SU-DHL-6 (cell line): Measurements from ENCODE around the gene EVI5L.

Experiments used
- H2AFZ ChIP-seq: fragments of 200-600 bp; sonication (generic); 2 replicates; pipeline ENCODE4 v1.6.1; 2014; ENCODE audit warnings: low read depth, mild to moderate bottlenecking, moderate library complexity, mixed read lengths, antibody characterized with exemption, low read length; ENCODE audit not compliant: severe bottlenecking
- H3F3A ChIP-seq: fragments of 200-600 bp; shearing (Covaris generic); 2 replicates; pipeline ENCODE4 v1.6.0; 2016; ENCODE audit warnings: antibody characterized with exemption, mild to moderate bottlenecking; ENCODE audit not compliant: insufficient read depth
- H3K27ac ChIP-seq: fragments of 200-600 bp; sonication (generic); 2 replicates; pipeline ENCODE4 v1.5.1; 2016; ENCODE audit warnings: low read depth, mild to moderate bottlenecking, low read length, moderate library complexity, mixed read lengths
- H3K27me3 ChIP-seq: fragments of 200-600 bp; sonication (generic), shearing (Covaris generic); 2 replicates; pipeline ENCODE4 v1.6.0; 2014; ENCODE audit warnings: mild to moderate bottlenecking, low read length
- H3K36me3 ChIP-seq: fragments of 200-600 bp; sonication (generic); 2 replicates; pipeline ENCODE4 v1.6.1; 2014; ENCODE audit warnings: mild to moderate bottlenecking, low read length, mixed read lengths
- H3K4me2 ChIP-seq: fragments of 300-600, 200-600 bp; shearing (Covaris generic), sonication (generic); 2 replicates; pipeline ENCODE4 v1.6.0; 2014; ENCODE audit warnings: low read length, low read depth, mild to moderate bottlenecking; ENCODE audit not compliant: poor library complexity, severe bottlenecking
- H3K4me3 ChIP-seq: fragments of 200-600 bp; sonication (generic); 2 replicates; pipeline ENCODE4 v1.5.1; 2014; ENCODE audit warnings: antibody characterized with exemption, low read length, mild to moderate bottlenecking, mixed read lengths; ENCODE audit not compliant: insufficient read depth, poor library complexity, severe bottlenecking
- H3K79me2 ChIP-seq: fragments of 200-600 bp; sonication (generic); 2 replicates; pipeline ENCODE4 v1.6.1; 2014; ENCODE audit warnings: mild to moderate bottlenecking, low read length, moderate library complexity; ENCODE audit not compliant: insufficient read depth
- H3K9ac ChIP-seq: fragments of 200-600 bp; sonication (generic); 2 replicates; pipeline ENCODE4 v1.7.0; 2014; ENCODE audit warnings: mild to moderate bottlenecking, low read length
- H3K9me2 ChIP-seq: fragments of 200-600 bp; sonication (generic); replicated peaks from 2 replicates; pipeline ENCODE4 v1.6.1; 2014; ENCODE audit warnings: low read length; ENCODE audit not compliant: insufficient read depth
- H3K9me3 ChIP-seq: fragments of 200-600 bp; sonication (generic); 2 replicates; pipeline ENCODE4 v1.6.1; 2014; ENCODE audit warnings: low read length, mixed read lengths; ENCODE audit not compliant: insufficient read depth
- H4K20me1 ChIP-seq: fragments of 200-600 bp; sonication (generic); 2 replicates; pipeline ENCODE4 v1.6.1; 2014; ENCODE audit warnings: low read depth, mild to moderate bottlenecking, antibody characterized with exemption, low read length, moderate library complexity, mixed read lengths
- EZH2phosphoT487 ChIP-seq: fragments of 200-600 bp; sonication (generic), shearing (Covaris generic); conservative IDR thresholded peaks from 2 replicates; pipeline ENCODE4 v1.6.1; 2018; ENCODE audit warnings: mild to moderate bottlenecking, antibody characterized with exemption, low read length, moderate library complexity, mixed read lengths
- TF ChIP-seq, protein P1 (sequence below): fragments of 200-600 bp; sonication (generic); IDR thresholded peaks from one replicate; pipeline ENCODE4 v1.5.1; 2017; ENCODE audit warnings: antibody characterized with exemption, mild to moderate bottlenecking, low read length, moderate library complexity; ENCODE audit not compliant: insufficient read depth, poor library complexity, severe bottlenecking

Gene EVI5L

GRCh38 chr19:7900931-7901330, 70.9 kb downstream of the EVI5L start:
- no peak overlapping the region for H3K9ac ChIP-seq
- no peak overlapping the region for H2AFZ ChIP-seq
- H3K9me3 ChIP-seq = no peaks in the 10 kb centered on the region
- no peaks in the 10 kb centered on the region for H4K20me1 ChIP-seq
- H3K36me3 ChIP-seq = no peaks in the 10 kb centered on the region
- no peak for TF ChIP-seq EZH2phosphoT487
- TF ChIP-seq, protein P1, sequence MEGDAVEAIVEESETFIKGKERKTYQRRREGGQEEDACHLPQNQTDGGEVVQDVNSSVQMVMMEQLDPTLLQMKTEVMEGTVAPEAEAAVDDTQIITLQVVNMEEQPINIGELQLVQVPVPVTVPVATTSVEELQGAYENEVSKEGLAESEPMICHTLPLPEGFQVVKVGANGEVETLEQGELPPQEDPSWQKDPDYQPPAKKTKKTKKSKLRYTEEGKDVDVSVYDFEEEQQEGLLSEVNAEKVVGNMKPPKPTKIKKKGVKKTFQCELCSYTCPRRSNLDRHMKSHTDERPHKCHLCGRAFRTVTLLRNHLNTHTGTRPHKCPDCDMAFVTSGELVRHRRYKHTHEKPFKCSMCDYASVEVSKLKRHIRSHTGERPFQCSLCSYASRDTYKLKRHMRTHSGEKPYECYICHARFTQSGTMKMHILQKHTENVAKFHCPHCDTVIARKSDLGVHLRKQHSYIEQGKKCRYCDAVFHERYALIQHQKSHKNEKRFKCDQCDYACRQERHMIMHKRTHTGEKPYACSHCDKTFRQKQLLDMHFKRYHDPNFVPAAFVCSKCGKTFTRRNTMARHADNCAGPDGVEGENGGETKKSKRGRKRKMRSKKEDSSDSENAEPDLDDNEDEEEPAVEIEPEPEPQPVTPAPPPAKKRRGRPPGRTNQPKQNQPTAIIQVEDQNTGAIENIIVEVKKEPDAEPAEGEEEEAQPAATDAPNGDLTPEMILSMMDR = no peak
- H3K4me2 ChIP-seq = no peak overlapping the region
- no peaks in the 10 kb centered on the region for H3K27me3 ChIP-seq
- H3K9me2 ChIP-seq = no peaks in the 10 kb centered on the region
- H3F3A ChIP-seq = no peaks in the 10 kb centered on the region
- no peak overlapping the region for H3K27ac ChIP-seq
- H3K4me3 ChIP-seq = no peak overlapping the region
- peaks cover 19% of the 10 kb centered on the region for H3K79me2 ChIP-seq

DNA sequence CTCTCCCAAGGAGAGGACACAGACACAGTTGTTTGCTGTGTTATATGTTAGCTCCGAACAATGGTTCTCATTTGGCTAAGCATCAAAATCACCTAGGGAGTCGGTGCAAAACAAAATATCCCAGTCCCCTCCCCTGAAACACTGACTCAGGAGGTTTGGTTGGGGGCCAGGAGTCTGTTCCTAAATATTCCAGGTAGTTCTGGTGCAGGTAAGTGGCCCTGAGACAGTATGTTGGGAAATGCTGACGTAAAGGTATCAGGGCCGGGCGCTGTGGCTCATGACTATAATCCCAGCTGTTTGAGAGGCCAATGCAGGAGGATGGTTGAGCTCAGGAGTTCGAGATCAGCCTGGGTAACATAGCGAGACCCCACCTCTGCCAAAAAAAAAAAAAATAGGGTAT, 71.3 kb downstream of the EVI5L start:
- H2AFZ ChIP-seq = no peak overlapping the region
- no peak overlapping the region for H3K9ac ChIP-seq
- no peaks in the 10 kb centered on the region for H3K36me3 ChIP-seq

GRCh38 chr19:7902796-7903243, 72.8 kb downstream of the EVI5L start:
- H4K20me1 ChIP-seq = no peaks in the 10 kb centered on the region
- peak overlapping the region; percentile 69 for H3K9ac ChIP-seq
- peak overlapping the region; percentile 67 for H3K4me2 ChIP-seq
- no peaks in the 10 kb centered on the region for H3K9me2 ChIP-seq
- H2AFZ ChIP-seq = peak overlapping the region; percentile 58
- TF ChIP-seq EZH2phosphoT487 = no peak
- TF ChIP-seq, protein P1 = no peak
- H3K27me3 ChIP-seq = no peaks in the 10 kb centered on the region
- H3K9me3 ChIP-seq = no peaks in the 10 kb centered on the region
- H3K27ac ChIP-seq = no peak overlapping the region
- H3F3A ChIP-seq = no peaks in the 10 kb centered on the region
- peak overlapping the region; percentile 64 for H3K4me3 ChIP-seq
- H3K36me3 ChIP-seq = no peaks in the 10 kb centered on the region
- peaks cover 24% of the 10 kb centered on the region for H3K79me2 ChIP-seq

More for the DNA sequence above, 71.3 kb downstream of the EVI5L start:
- Histone ChIP-seq H4K20me1 (no peaks in the 10 kb centered on the region), H3K4me2 (no peak overlapping the region), H3K4me3 (no peak overlapping the region), H3K9me3 (no peaks in the 10 kb centered on the region), H3K9me2 (no peaks in the 10 kb centered on the region), H3K79me2 (peaks cover 23% of the 10 kb centered on the region), H3K27me3 (no peaks in the 10 kb centered on the region), H3F3A (no peaks in the 10 kb centered on the region), H3K27ac (no peak overlapping the region)
- TF ChIP-seq, protein P1 = no peak
- no peak for TF ChIP-seq EZH2phosphoT487
